Skeletal muscle satellite cell (primary cell): ENCODE measurements around the gene SPSB2.

Experiments
- H3K27me3 ChIP-seq: 2 replicates; pipeline ENCODE4 v1.7.0; 2013; ENCODE audit warnings: low read length; ENCODE audit not compliant: control insufficient read depth, insufficient read depth
- H3K36me3 ChIP-seq: 2 replicates; pipeline ENCODE4 v1.7.0; 2013; ENCODE audit warnings: mild to moderate bottlenecking, control low read depth, low read length; ENCODE audit not compliant: insufficient read depth
- H3K4me1 ChIP-seq: 2 replicates; pipeline ENCODE4 v1.7.0; 2013; ENCODE audit warnings: low read length; ENCODE audit not compliant: control insufficient read depth, insufficient read depth
- H3K4me2 ChIP-seq: 2 replicates; pipeline ENCODE4 v1.7.0; 2013; ENCODE audit warnings: mild to moderate bottlenecking, low read length
- H3K4me3 ChIP-seq: 2 replicates; pipeline ENCODE4 v1.7.0; 2013; ENCODE audit warnings: low read length
- H3K9ac ChIP-seq: 2 replicates; pipeline ENCODE4 v1.7.0; 2013; ENCODE audit warnings: mild to moderate bottlenecking, low read depth, low read length, moderate library complexity
- H3K9me3 ChIP-seq: replicated peaks from 2 replicates; pipeline ENCODE4 v1.7.0; 2013; ENCODE audit warnings: mild to moderate bottlenecking, control low read depth, low read length

Gene SPSB2

GRCh38 chr12:6833189-6833890, 39.8 kb downstream of the SPSB2 start:
- Histone ChIP-seq H3K36me3 (peaks cover 61% of the 10 kb centered on the region), H3K9ac (no peak overlapping the region), H3K27me3 (no peaks in the 10 kb centered on the region), H3K4me3 (no peak overlapping the region), H3K4me1 (peaks cover 9% of the 10 kb centered on the region), H3K9me3 (no peaks in the 10 kb centered on the region), H3K4me2 (no peak overlapping the region)

DNA sequence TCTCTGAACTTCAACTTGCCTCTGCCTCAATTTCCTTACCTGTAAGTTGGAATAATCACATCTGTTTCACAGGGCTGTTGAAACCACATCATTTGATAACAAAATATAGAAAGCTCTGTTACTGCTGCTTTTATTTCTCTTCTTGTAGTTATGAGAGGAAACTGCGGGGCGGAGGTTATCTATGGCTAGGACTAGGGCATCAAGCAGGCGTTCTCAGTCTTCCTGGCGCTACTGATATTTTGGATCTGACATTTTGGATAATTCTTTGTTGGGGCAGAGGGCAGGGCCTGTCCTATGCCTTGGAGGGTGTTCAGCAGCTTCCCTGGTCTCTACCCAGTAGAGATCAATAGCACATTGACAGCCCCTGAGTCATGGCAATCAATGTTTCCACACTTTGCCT, 41.0 kb downstream of the SPSB2 start:
- Histone ChIP-seq H3K36me3 (peaks cover 49% of the 10 kb centered on the region), H3K4me2 (no peak overlapping the region), H3K27me3 (no peaks in the 10 kb centered on the region), H3K4me1 (peaks cover 14% of the 10 kb centered on the region), H3K9me3 (no peaks in the 10 kb centered on the region), H3K9ac (no peak overlapping the region), H3K4me3 (no peak overlapping the region)

- peaks cover 17% of the 10 kb centered on the region for H3K4me1 ChIP-seq
- no peak overlapping the region for H3K4me3 ChIP-seq
- no peaks in the 10 kb centered on the region for H3K9me3 ChIP-seq
- peaks cover 43% of the 10 kb centered on the region for H3K36me3 ChIP-seq
- H3K4me2 ChIP-seq: no peak overlapping the region
- H3K27me3 ChIP-seq: no peaks in the 10 kb centered on the region
- no peak overlapping the region for H3K9ac ChIP-seq
These were observed 41.6 kb downstream of the SPSB2 start for GRCh38 chr12:6831450-6831995.

DNA sequence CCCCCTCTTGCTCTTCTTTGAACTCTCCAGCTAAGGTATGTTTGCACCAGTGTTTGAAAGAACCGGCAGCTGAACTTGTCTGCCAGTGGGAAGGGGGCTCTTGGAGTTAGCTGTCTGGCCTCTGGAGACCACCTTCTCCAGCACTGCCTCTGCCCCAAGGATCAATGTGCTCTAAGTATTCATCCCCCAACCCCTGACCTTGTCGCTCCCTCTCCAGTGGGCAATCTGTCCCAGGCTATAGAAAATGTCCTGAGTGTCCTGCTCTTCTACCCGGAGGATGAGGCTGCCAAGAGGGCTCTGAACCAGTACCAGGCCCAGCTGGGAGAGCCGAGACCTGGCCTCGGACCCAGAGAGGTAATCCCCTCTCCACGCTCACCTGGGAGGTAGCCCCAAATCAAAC, 42.1 kb downstream of the SPSB2 start:
- Histone ChIP-seq H3K27me3 (no peaks in the 10 kb centered on the region), H3K9ac (no peak overlapping the region), H3K9me3 (no peaks in the 10 kb centered on the region), H3K4me1 (peaks cover 17% of the 10 kb centered on the region), H3K4me2 (no peak overlapping the region), H3K4me3 (no peak overlapping the region), H3K36me3 (peaks cover 38% of the 10 kb centered on the region)

DNA sequence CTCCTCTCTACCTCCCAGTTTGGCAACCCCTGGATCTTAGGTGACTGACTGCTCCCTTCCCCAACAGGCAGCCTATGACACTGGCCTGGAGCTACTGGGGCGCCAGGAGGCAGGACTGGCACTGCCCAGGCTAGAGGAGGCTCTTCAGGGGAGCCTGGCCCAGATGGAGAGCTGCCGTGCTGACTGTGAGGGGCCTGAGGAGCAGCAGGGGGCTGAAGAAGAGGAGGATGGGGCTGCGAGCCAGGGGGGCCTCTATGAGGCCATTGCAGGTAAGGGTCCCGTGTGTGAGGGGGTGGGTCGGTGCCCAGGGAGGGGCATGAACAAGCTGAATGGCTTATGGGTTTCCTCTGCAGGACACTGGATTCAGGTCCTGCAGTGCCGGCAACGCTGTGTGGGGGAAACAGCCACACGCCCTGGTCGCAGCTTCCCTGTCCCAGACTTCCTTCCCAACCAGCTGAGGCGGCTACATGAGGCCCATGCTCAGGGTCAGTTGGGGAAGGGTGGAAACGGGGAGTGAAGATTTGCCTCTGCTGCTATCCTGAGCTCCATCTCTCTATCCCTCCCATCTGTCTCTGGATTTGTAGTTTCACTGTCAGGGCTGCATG, 42.7 kb downstream of the SPSB2 start:
- H3K4me3 ChIP-seq: no peak overlapping the region
- peaks cover 18% of the 10 kb centered on the region for H3K4me1 ChIP-seq
- no peaks in the 10 kb centered on the region for H3K27me3 ChIP-seq
- H3K4me2 ChIP-seq: peak overlapping the region; percentile 91
- peaks cover 36% of the 10 kb centered on the region for H3K36me3 ChIP-seq
- H3K9ac ChIP-seq: peak overlapping the region; percentile 86
- no peaks in the 10 kb centered on the region for H3K9me3 ChIP-seq

- peak overlapping the region; percentile 83 for H3K4me3 ChIP-seq
- H3K9ac ChIP-seq: peak overlapping the region; percentile 86
- H3K27me3 ChIP-seq: peaks cover 4% of the 10 kb centered on the region
- H3K9me3 ChIP-seq: no peaks in the 10 kb centered on the region
- peaks cover 25% of the 10 kb centered on the region for H3K4me1 ChIP-seq
- peak overlapping the region; percentile 91 for H3K4me2 ChIP-seq
- peaks cover 36% of the 10 kb centered on the region for H3K36me3 ChIP-seq
These were observed 43.4 kb downstream of the SPSB2 start for GRCh38 chr12:6829536-6830220.

GRCh38 chr12:6828781-6829535, 44.1 kb downstream of the SPSB2 start:
- peaks cover 31% of the 10 kb centered on the region for H3K36me3 ChIP-seq
- peak overlapping the region; percentile 91 for H3K4me2 ChIP-seq
- peak overlapping the region; percentile 86 for H3K9ac ChIP-seq
- peaks cover 4% of the 10 kb centered on the region for H3K27me3 ChIP-seq
- peaks cover 25% of the 10 kb centered on the region for H3K4me1 ChIP-seq
- peak overlapping the region; percentile 83 for H3K4me3 ChIP-seq
- H3K9me3 ChIP-seq: no peaks in the 10 kb centered on the region

- Histone ChIP-seq H3K4me3 (peak within 1 kb of the TSS; percentile 83), H3K27me3 (peaks cover 7% of the 10 kb centered on the region), H3K9ac (peak within 1 kb of the TSS; percentile 86), H3K36me3 (peaks cover 25% of the 10 kb centered on the region), H3K9me3 (no peaks in the 10 kb centered on the region), H3K4me1 (peaks cover 25% of the 10 kb centered on the region), H3K4me2 (peak within 1 kb of the TSS; percentile 91)
These were observed 44.9 kb downstream of the SPSB2 start, which contains the start of gene P3H3 for GRCh38 chr12:6827982-6828780. Gene P3H3 (plus strand): TSS chr12:6828407. CDS start chr12:6828441, 34 bp downstream.

GRCh38 chr12:6827437-6827911, 45.6 kb downstream of the SPSB2 start:
- H3K4me1 ChIP-seq: peaks cover 25% of the 10 kb centered on the region
- peak overlapping the region; percentile 43 for H3K9ac ChIP-seq
- peak overlapping the region; percentile 56 for H3K4me2 ChIP-seq
- H3K27me3 ChIP-seq: peaks cover 14% of the 10 kb centered on the region
- H3K36me3 ChIP-seq: peaks cover 23% of the 10 kb centered on the region
- no peaks in the 10 kb centered on the region for H3K9me3 ChIP-seq
- no peak overlapping the region for H3K4me3 ChIP-seq

GRCh38 chr12:6826734-6827436, 46.2 kb downstream of the SPSB2 start:
- Histone ChIP-seq H3K4me1 (peaks cover 30% of the 10 kb centered on the region), H3K9ac (peak overlapping the region; percentile 43), H3K9me3 (no peaks in the 10 kb centered on the region), H3K4me3 (no peak overlapping the region), H3K36me3 (peaks cover 17% of the 10 kb centered on the region), H3K27me3 (peaks cover 20% of the 10 kb centered on the region), H3K4me2 (peak overlapping the region; percentile 56)
